SK-N-SH treated with all-trans-retinoic acid at 6 μM for 48 hours (cell line): Measurements from ENCODE around the gene MXRA7.

Source experiments
- ATAC-seq: fragments of 200-7000 bp; cut with Tn5 transposase; 3 replicates; pipeline ENCODE4 v1.9.1; 2020; ENCODE audit warnings: mild to moderate bottlenecking, moderate library complexity
- ARNTL ChIP-seq: fragments of 450-650 bp; formaldehyde crosslinking; IDR thresholded peaks from 2 replicates; pipeline ENCODE4 v1.5.0; 2020; ENCODE audit warnings: low read depth, mild to moderate bottlenecking, moderate library complexity, borderline replicate concordance
- BACH2 ChIP-seq: fragments of 250-450 bp; sonication (Bioruptor Pico); IDR thresholded peaks from 2 replicates; pipeline ENCODE4 v1.9.0; 2021; ENCODE audit warnings: mild to moderate bottlenecking, borderline replicate concordance
- CSRNP3 ChIP-seq: fragments of 250-450 bp; sonication (Bioruptor Pico); IDR thresholded peaks from 2 replicates; pipeline ENCODE4 v1.5.1; 2021; ENCODE audit warnings: mild to moderate bottlenecking, moderate library complexity
- ESRRG ChIP-seq: fragments of 250-450 bp; sonication (Bioruptor Pico); IDR thresholded peaks from 2 replicates; pipeline ENCODE4 v1.6.1; 2021; ENCODE audit warnings: mild to moderate bottlenecking
- GLIS3 ChIP-seq: fragments of 250-450 bp; sonication (Bioruptor Pico); IDR thresholded peaks from 2 replicates; pipeline ENCODE4 v1.5.0; 2020; ENCODE audit warnings: mild to moderate bottlenecking, moderate library complexity
- ISL1 ChIP-seq: fragments of 250-450 bp; sonication (Bioruptor Pico); IDR thresholded peaks from 2 replicates; pipeline ENCODE4 v2.1.2; 2022; ENCODE audit warnings: mild to moderate bottlenecking, moderate library complexity
- OSR1 ChIP-seq: fragments of 250-450 bp; sonication (Bioruptor Pico); IDR thresholded peaks from 2 replicates; pipeline ENCODE4 v1.8.0; 2022; ENCODE audit warnings: moderate library complexity, mild to moderate bottlenecking, inconsistent platforms
- PATZ1 ChIP-seq: fragments of 250-450 bp; sonication (Bioruptor Pico); IDR thresholded peaks from 2 replicates; pipeline ENCODE4 v1.8.0; 2020; ENCODE audit warnings: mild to moderate bottlenecking, moderate library complexity, borderline replicate concordance
- POU6F1 ChIP-seq: fragments of 250-450 bp; sonication (Bioruptor Pico); IDR thresholded peaks from 2 replicates; pipeline ENCODE4 v1.8.0; 2021; ENCODE audit warnings: low read depth, mild to moderate bottlenecking, moderate library complexity, borderline replicate concordance
- PPARA ChIP-seq: fragments of 250-450 bp; sonication (Bioruptor Pico); IDR thresholded peaks from 2 replicates; pipeline ENCODE4 v1.5.0; 2020; ENCODE audit warnings: mild to moderate bottlenecking, borderline replicate concordance
- RARB ChIP-seq: fragments of 250-450 bp; sonication (Bioruptor Pico); IDR thresholded peaks from 2 replicates; pipeline ENCODE4 v1.8.0; 2021; ENCODE audit warnings: mild to moderate bottlenecking, moderate library complexity
- SNAI2 ChIP-seq: fragments of 250-450 bp; sonication (Bioruptor Pico); IDR thresholded peaks from 2 replicates; pipeline ENCODE4 v1.5.0; 2020; ENCODE audit warnings: mild to moderate bottlenecking, moderate library complexity
- TCF4 ChIP-seq: fragments of 250-450 bp; sonication (Bioruptor Pico); IDR thresholded peaks from 2 replicates; pipeline ENCODE4 v1.8.0; 2021; ENCODE audit warnings: mild to moderate bottlenecking, moderate library complexity, borderline replicate concordance
- TOX ChIP-seq: fragments of 250-450 bp; sonication (Bioruptor Pico); IDR thresholded peaks from 2 replicates; pipeline ENCODE4 v1.8.0; 2021; ENCODE audit warnings: mild to moderate bottlenecking, moderate library complexity, borderline replicate concordance
- TSHZ2 ChIP-seq: fragments of 250-450 bp; sonication (Bioruptor Pico); IDR thresholded peaks from 2 replicates; pipeline ENCODE4 v1.5.0; 2020; ENCODE audit warnings: mild to moderate bottlenecking, moderate library complexity
- ZC3H10 ChIP-seq: fragments of 250-450 bp; sonication (Bioruptor Pico); IDR thresholded peaks from 2 replicates; pipeline ENCODE4 v1.5.1; 2021; ENCODE audit warnings: mild to moderate bottlenecking, moderate library complexity
- ZFP3 ChIP-seq: fragments of 250-450 bp; sonication (Bioruptor Pico); IDR thresholded peaks from 2 replicates; pipeline ENCODE4 v1.5.0; 2020; ENCODE audit warnings: mild to moderate bottlenecking, moderate library complexity
- ZFP30 ChIP-seq: fragments of 450-650 bp; formaldehyde crosslinking; IDR thresholded peaks from 2 replicates; pipeline ENCODE4 v1.5.0; 2022; ENCODE audit warnings: mild to moderate bottlenecking, moderate library complexity
- ZNF565 ChIP-seq: fragments of 450-650 bp; formaldehyde crosslinking; conservative IDR thresholded peaks from 2 replicates; pipeline ENCODE4 v1.5.0; 2020; ENCODE audit warnings: low read depth, mild to moderate bottlenecking, moderate library complexity
- ZNF8 ChIP-seq: fragments of 450-650 bp; formaldehyde crosslinking; IDR thresholded peaks from 2 replicates; pipeline ENCODE4 v1.5.0; 2020; ENCODE audit warnings: mild to moderate bottlenecking, moderate library complexity

MXRA7 gene

GRCh38 chr17:76736349-76737081 is 25.8 kb upstream of the MXRA7 start:
- ATAC-seq, result peak; percentile 36
- TF ChIP-seq TSHZ2, result no peak
- TF ChIP-seq CSRNP3 (CRISPR knock-in tag), result no peak
- TF ChIP-seq PPARA (CRISPR knock-in tag), result no peak
- TF ChIP-seq TOX, result no peak
- 0 out of 2 replicates have a peak, but pooled peaks have one; percentile 37 for TF ChIP-seq ZFP3 (CRISPR knock-in tag)
- no peak for TF ChIP-seq ARNTL

GRCh38 chr17:76735586-76736348 is 25.0 kb upstream of the MXRA7 start:
- no peak for ATAC-seq
- no peak for TF ChIP-seq ZNF565
- no peak for TF ChIP-seq BACH2 (CRISPR knock-in tag)
- TF ChIP-seq ZFP30, result no peak
- no peak for TF ChIP-seq ZFP3 (CRISPR knock-in tag)
- no peak for TF ChIP-seq GLIS3 (CRISPR knock-in tag)
- TF ChIP-seq TCF4 (CRISPR knock-in tag), result no peak
- TF ChIP-seq PATZ1 (CRISPR knock-in tag), result no peak
- no peak for TF ChIP-seq CSRNP3 (CRISPR knock-in tag)
- no peak for TF ChIP-seq ESRRG

- ATAC-seq, result no peak
- TF ChIP-seq ZC3H10, result no peak
- TF ChIP-seq PPARA (CRISPR knock-in tag), result no peak
- TF ChIP-seq POU6F1 (CRISPR knock-in tag), result no peak
- no peak for TF ChIP-seq BACH2 (CRISPR knock-in tag)
- TF ChIP-seq GLIS3 (CRISPR knock-in tag), result no peak
- no peak for TF ChIP-seq OSR1
- no peak for TF ChIP-seq ZNF565
- no peak for TF ChIP-seq SNAI2 (CRISPR knock-in tag)
- no peak for TF ChIP-seq TSHZ2
- no peak for TF ChIP-seq PATZ1 (CRISPR knock-in tag)
- no peak for TF ChIP-seq ARNTL
- TF ChIP-seq RARB, result no peak
- no peak for TF ChIP-seq ESRRG
- TF ChIP-seq ZFP3 (CRISPR knock-in tag), result no peak
- TF ChIP-seq TOX, result no peak
- TF ChIP-seq ZNF8 (CRISPR knock-in tag), result no peak
- no peak for TF ChIP-seq ISL1 (CRISPR knock-in tag)
- no peak for TF ChIP-seq ZFP30
Measured at GRCh38 chr17:76735006-76735405, 24.2 kb upstream of the MXRA7 start.
